ENCODE data around the gene MLPH. TPM values are rescaled to one million over a fixed set of nuclear protein-coding genes. Genes with fewer than 3 reads are reported as not detected.

MLPH gene
- total and polyA plus RNA-seq, 9 of the 15 experiments (the other 6 are each of a cell fraction or from before 2014, with no cell fraction given) = 0.22 TPM; not detected in 8

GRCh38 chr2:237451643-237452469, 35.2 kb upstream of the MLPH start:
- Histone ChIP-seq H3K27me3 (ENCODE audit: control insufficient read depth in 2 of 2, insufficient read depth in 2 of 2, low read length in 2 of 2) (peaks cover 0 to 23% of the 10 kb centered on the region in 2 experiments; a peak in 2 of 5 replicates), H3K4me2 (ENCODE audit: insufficient read depth, low read length) (no peak overlapping the region)
- 18% methylated on average over 13 of the region's 20 CpGs for WGBS (ENCODE audit: insufficient coverage, low coverage, missing lambda C conversion rate)
- TF ChIP-seq ZNF75A (CRISPR knock-in tag; IDR thresholded peaks at IDR 0.05) (no peak), ZSCAN29 (IDR thresholded peaks at IDR 0.05) (no peak), L3MBTL2 (IDR thresholded peaks at IDR 0.05) (peak; percentile 23; the same call in 1 of the 2 replicates), CHD7 (IDR thresholded peaks at IDR 0.05; ENCODE audit: low read depth, low read length) (no peak), PURB (CRISPR knock-in tag; IDR thresholded peaks at IDR 0.05; ENCODE audit: low read depth) (no peak), CTCF (IDR thresholded peaks at IDR 0.05 in 2 of 3, conservative IDR thresholded peaks at IDR 0.05 in 1 of 3; ENCODE audit: insufficient read depth in 2 of 3, low read depth in 1 of 3, low read length in 3 of 3) (peak in 1 of 3 experiments; percentile 10; a peak in 1 of 6 replicates)

More at GRCh38 chr2:237451643-237452469, 35.2 kb upstream of the MLPH start:
- no peaks in the 10 kb centered on the region for H3K9me3 ChIP-seq (replicated peaks; ENCODE audit: control insufficient read depth, insufficient read depth, low read depth, low read length)
- H3K79me2 ChIP-seq (ENCODE audit: control insufficient read depth, insufficient read depth, low read length) = no peaks in the 10 kb centered on the region
- no peak overlapping the region for H3K27ac ChIP-seq (ENCODE audit: extremely low read depth, low read depth, low read length)
- intact Hi-C loops (cut with micrococcal nuclease) = no loop called here
- no peaks in the 10 kb centered on the region for H3K9me1 ChIP-seq (ENCODE audit: control insufficient read depth, insufficient read depth, low read length)
- no peak overlapping the region for H2AFZ ChIP-seq (ENCODE audit: low read depth, low read length)
- H3K4me3 ChIP-seq = no peak overlapping the region
- BruUV-seq (replicated peaks) = no TSS peak
- H3K4me1 ChIP-seq (replicated peaks in 1 of 2; ENCODE audit: control insufficient read depth in 2 of 2, insufficient read depth in 2 of 2, low read length in 2 of 2) = no peaks in the 10 kb centered on the region
- H3K9ac ChIP-seq (ENCODE audit: insufficient read depth in 1 of 2, low read depth in 2 of 2, low read length in 2 of 2) = no peak overlapping the region
- DNase-seq (ENCODE audit: extremely low read depth in 1 of 4, low spot score in 3 of 4) = no peak
- peak; percentile 42; the same call in 1 of the 3 replicates for ATAC-seq
- CTCF ChIA-PET (ENCODE audit: low intra/inter-chr PET ratio) = no interaction called here
- no peaks in the 10 kb centered on the region for H3K36me3 ChIP-seq (ENCODE audit: control insufficient read depth, insufficient read depth, low read length)
- no peaks in the 10 kb centered on the region for H4K20me1 ChIP-seq (replicated peaks; ENCODE audit: control insufficient read depth, insufficient read depth, low read length)
- no peak for FAIRE-seq
- POLR2A ChIA-PET = interaction anchor here (0.5 to 1.0 kb wide), 3 partner anchors 14 to 716 kb away, joined by 3 to 6 read pairs (median 3); no protein-coding TSS in a partner anchor
- in situ Hi-C loops (cut with MboI) = no loop called here

Data from K562 (cell line).